Fibroblast of skin of back (primary cell): ENCODE results near the gene OR3A2. TPM values are rescaled to one million over a fixed set of nuclear protein-coding genes. Genes with fewer than 3 reads are reported as not detected.
"Not testable (repeated sequence)": the region's sequence is repeated elsewhere in the genome, so short reads cannot be mapped to it uniquely, and the experiment has no call there.

Experiments used
- DNase-seq: peaks from one replicate; pipeline ENCODE4 v3.0.0-alpha.2; 2013
- polyA plus RNA-seq, 2 experiments: library from polyadenylated mRNA; unstranded; fragments of 120-200 nt; gene quantifications; one replicate each; pipeline ENCODE4 v1.2.1, GENCODE V29; 2013; ENCODE audit not compliant: insufficient read length in 2 of 2

OR3A2 gene
- polyA plus RNA-seq (2013, experiment 1 of 2; ENCODE audit: insufficient read length) = not detected
- not detected for polyA plus RNA-seq (2013, experiment 2 of 2; ENCODE audit: insufficient read length)

DNA sequence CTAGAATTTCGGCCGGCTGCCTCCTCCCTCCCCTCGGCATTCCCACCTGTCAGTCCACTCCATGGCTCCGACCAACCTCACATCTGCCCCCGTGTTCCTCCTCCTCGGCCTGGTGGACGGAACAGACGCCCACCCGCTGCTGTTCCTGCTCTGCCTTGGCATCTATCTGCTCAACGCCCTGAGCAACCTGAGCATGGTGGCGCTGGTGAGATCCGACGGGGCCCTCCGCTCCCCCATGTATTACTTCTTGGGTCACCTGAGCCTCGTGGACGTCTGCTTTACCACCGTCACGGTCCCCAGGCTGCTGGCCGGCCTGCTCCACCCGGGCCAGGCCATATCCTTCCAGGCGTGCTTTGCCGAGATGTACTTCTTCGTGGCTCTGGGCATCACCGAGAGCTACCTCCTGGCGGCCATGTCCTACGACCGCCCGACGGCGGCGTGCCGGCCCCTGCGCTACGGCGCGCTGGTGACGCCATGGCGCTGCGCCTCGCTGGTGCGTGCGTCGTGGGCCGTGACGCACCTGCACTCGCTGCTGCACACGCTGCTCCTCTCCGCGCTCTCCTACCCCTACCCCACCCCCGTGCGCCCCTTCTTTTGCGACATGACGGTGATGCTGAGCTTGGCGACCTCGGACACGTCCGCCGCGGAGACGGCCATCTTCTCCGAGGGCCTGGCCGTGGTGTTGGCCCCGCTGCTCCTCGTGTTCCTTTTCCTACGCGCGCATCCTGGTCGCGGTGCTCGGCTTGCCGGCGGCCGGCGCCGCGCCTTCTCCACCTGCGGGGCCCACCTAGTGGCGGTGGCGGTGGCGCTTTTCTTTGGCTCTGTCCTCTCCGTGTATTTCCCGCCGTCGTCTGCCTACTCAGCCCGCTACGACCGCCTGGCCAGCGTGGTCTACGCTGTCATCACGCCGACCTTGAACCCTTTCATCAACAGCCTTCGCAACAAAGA lies at the start of gene OR3A2:
OR3A2 (minus strand) TSS at position 440 of the 948 bp plus-strand sequence.
- no peak for DNase-seq

DNA sequence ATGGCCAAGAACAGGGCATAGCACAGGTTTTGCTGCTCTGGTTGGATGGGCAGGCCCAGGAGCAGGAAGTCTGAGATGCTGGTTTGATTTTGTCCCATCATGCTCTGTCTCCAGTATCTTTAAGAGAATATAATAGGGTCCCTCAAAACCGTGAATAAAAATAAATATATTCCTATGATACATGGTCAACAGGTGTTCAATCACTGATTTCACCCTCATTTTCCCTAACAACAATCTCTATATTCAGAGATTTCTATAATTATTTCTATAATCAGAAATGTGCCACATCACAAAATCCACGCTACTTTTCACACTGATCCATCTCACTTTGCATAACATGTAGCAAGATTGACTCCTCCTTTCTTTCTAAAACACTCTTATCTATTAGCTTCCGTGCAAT lies 47.6 kb upstream of the OR3A2 start, which contains the start of gene OR1E2:
OR1E2 (minus strand) TSS at position 101 of the 400 bp plus-strand sequence; CDS start at position 101, 0 bp downstream.
- DNase-seq = no peak

DNA sequence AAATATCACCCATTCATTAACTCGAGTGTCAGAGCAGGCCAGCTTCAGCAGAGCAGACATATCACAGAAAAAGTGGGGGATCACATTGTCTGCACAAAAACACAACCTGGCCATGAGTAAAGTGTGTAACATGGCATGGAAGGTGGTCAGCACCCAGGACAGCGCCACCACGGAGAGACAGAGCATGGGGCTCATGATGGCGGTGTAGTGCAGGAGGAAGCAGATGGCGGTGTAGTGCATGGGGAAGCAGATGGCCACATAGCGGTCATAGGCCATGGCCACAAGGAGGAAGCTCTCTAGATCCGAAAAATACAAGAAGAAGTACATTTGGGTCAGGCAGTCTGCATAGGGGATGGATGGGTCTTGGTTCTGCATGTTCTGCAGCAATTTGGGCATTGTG lies 47.1 kb upstream of the OR3A2 start:
- DNase-seq = not testable (repeated sequence)

DNA sequence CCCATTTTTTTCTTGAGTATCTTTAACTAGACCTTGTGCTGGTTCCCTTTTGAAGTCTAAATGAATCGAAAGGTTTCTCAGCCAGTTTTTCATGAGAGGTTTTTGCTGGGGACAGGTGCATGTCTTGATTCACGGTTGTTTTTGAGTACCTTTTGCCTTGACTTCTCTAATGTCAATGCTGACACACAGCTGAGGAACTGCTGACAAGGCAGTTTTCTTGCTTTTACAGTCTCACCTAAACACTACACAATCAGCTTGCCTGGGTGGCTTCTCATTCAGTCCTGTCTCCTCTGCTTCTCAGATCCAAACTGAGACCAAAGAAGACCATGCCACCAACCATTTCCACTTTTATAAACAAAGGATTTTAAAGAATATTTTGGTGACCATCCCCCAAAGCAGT lies 32.1 kb upstream of the OR3A2 start:
- DNase-seq = no peak

DNA sequence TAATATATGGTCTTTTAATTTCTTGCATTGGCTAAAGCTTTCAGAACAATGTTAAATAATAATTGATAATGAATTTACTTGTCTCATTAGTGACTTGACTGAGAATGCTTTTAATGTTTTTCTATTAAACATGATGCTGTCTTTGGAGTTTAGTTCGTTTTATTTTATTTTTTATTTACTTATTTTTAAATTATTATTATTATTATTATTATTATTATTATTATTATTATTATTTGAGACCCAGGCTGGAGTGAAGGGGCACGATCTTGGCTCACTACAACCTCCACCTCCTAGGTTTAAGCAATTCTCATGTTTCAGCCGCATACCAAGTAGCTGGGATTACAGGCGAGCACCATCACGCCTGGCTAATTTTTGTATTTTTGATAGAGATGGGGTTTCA lies 29.5 kb upstream of the OR3A2 start:
- DNase-seq = no peak

DNA sequence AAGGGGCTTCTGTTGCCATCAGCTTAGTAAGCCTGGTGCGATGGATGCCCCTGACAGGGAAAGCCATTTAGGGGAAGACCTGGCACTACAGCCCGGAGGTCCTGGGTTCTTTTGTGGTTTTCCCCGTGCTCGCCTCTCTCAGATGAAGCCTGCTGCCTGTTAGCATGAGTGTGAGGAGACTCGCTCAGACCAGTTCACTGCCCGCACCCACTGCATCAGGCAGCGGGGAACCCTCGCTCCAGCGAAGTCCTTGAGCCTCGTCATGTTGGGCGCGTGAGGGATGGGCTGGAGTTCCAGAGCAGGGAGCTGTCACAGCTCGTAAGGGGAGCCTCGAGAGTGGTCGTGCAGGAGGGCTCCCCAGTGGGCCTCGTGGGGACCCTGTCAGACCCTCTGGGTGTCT lies 26.1 kb upstream of the OR3A2 start:
- DNase-seq = not testable (repeated sequence)

DNA sequence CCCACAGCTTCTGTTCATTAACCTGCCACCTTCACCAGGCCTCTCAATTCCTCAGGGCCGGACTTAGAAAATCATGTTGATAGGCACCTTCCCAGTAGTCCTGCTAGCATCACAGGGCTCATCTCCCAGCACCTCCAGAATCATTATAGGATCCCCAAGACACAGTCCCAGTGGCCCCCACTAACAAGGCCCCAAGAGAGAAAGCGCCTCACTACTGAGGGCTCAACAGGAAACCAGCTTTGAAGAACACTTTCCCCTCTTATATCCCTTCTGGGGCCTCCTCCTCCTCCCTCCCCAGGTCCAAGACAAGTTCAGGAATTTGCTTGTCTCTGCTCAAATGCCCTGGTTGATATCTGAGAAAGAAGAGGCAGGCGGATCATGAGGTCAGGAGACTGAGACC lies 25.0 kb upstream of the OR3A2 start, which contains the start of gene OR3A3:
OR3A3 (plus strand) TSS at position 301 of the 400 bp plus-strand sequence.
- no peak for DNase-seq

DNA sequence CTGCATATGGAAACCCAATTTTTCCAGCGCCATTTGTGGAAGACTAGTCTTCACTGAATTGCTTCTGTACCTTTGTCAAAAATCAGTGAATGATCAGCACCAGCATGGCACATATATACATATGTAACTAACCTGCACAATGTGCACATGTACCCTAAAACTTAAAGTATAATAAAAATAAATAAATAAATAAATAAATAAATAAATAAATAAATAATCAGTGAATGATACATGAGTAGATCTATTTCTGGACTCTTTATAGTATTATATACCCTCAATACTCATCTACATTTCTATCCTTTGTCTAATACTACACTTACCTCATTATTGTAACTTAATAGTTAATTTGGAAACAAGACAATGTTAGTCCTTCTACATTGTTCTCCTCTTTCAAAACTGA lies 17.7 kb upstream of the OR3A2 start:
- not testable (repeated sequence) for DNase-seq

DNA sequence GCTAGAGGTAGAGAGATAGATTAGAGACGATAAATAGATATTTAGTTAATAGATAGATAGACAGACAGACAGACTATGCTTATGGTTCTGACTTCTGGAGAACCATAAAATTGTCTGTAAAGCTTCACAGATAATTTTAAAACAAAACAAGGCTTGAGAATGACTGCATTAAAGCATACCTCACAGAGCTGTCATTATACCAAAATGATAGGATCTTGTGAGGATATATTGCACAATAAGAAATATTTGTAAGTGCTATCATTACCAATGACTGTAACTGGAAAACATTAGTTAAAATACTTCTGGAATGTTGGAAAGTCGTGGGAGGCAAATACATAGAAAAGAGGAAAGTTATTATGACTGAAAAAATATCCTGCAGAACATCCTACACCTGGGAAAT lies 15.7 kb upstream of the OR3A2 start:
- no peak for DNase-seq

DNA sequence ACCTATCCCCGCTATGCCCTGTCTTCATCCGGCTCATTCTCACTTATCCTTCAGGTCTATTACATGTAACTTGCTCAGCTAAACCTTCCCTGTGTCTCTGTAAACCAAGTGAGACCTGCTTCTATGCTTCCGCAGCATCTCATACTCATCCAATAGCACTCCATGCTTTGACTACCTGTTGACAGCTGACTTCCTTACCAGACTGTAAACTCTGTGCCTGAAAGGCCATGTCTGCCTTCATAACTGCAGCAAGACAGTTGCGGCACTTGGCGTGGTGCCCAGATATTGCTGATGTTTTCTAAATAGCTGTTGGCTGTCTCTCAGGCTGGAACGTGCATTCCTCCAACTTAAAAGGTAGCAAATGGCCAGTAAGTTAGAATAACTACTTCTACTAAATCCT lies 13.9 kb upstream of the OR3A2 start:
- no peak for DNase-seq

DNA sequence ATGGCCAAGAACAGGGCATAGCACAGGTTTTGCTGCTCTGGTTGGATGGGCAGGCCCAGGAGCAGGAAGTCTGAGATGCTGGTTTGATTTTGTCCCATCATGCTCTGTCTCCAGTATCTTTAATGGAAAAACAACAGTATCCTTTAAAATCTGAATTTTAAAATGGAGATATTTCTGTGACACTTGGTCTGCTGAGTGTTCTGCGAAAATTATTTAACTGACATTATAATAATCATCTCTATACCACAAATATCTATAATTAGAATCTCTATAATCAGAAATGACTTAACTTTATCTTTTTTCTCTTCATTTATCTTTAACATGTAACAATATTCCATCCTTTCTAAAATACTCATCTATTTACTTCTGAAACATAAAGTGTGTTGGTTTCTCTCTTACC lies 12.2 kb upstream of the OR3A2 start, which contains the start of gene OR1E1:
OR1E1 (minus strand) TSS at position 101 of the 400 bp plus-strand sequence; CDS start at position 101, 0 bp downstream.
- DNase-seq = no peak

DNA sequence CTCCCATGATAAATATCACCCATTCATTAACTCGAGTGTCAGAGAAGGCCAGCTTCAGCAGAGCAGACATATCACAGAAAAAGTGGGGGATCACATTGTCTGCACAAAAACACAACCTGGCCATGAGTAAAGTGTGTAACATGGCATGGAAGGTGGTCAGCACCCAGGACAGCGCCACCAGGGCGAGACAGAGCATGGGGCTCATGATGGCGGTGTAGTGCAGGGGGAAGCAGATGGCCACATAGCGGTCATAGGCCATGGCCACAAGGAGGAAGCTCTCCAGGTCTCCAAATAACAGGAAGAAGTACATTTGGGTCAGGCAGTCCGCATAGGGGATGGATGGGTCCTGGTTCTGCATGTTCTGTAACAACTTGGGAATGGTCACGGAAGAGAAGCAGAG lies 11.7 kb upstream of the OR3A2 start:
- DNase-seq = not testable (repeated sequence)

DNA sequence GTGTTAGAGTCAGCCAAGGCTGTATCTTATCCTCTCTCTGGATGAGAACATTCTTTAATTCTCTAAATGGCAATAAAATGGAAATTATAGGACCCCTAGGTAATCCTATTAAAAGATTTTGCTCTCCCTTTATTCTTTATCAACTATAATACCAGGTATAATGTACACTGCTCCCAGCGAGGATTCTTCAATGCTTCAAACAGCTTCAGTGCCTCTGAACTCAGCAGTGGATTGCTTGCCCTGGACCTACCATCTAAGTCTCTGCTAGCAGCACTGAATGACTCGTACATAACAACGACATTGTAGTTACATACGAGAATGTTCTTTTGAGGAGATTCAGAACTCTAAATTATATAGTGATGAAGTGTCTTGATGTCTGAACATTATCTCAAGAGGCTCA lies 3.7 kb upstream of the OR3A2 start:
- DNase-seq = no peak

DNA sequence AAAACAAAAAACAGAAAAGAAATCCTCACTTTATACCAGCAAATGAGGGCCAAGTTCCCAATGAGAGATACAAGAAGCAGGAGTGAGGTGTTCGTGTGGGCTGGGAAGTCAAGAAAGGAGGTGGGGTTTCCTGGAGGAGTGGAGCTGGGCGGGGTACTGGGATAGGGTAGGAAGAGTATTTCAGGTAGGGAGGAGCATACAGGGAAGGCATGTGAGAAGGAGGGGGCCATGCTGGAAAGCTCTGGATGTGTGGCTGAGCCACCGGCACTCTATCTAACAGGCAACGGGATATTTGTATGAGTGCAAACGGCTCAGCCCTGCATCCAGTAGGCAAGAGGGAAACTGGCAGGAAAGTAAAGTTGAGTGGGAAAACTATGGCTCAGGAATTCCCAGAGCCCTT lies 4.2 kb downstream of the OR3A2 start:
- DNase-seq = no peak

DNA sequence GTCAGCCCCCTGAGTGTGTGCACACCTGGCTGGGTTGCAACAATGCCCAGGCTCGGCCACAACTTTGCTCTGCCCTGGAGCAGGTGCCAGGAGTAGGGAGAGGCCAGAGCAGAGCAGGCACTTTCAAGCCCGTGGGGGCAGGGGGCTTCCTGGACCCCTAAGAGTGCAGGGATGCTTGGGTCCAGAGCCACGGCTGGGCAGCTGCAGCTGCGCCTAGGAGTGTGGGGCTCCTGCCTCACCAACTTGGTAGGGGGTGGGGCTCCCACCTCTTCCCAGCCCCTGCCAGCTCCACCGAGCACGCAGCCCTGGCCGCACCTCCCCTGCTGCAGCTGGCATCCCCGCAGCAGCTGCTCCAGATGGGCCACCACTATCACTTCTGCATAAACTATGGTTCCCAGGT lies 7.8 kb downstream of the OR3A2 start:
- no peak for DNase-seq

DNA sequence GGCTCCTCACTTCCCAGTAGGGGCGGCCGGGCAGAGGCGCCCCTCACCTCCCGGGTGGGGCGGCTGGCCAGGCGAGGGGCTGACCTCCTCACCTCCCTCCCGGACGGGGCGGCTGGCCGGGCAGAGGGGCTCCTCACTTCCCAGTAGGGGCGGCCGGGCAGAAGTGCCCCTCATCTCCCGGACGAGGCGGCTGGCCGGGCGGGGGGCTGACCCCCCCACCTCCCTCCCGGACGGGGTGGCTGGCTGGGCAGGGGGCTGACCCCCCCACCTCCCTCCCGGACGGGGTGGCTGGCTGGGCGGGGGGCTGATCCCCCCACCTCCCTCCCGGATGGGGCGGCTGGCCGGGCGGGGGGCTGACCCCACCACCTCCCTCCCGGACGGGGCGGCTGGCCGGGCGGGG lies 14.9 kb downstream of the OR3A2 start:
- not testable (repeated sequence) for DNase-seq

DNA sequence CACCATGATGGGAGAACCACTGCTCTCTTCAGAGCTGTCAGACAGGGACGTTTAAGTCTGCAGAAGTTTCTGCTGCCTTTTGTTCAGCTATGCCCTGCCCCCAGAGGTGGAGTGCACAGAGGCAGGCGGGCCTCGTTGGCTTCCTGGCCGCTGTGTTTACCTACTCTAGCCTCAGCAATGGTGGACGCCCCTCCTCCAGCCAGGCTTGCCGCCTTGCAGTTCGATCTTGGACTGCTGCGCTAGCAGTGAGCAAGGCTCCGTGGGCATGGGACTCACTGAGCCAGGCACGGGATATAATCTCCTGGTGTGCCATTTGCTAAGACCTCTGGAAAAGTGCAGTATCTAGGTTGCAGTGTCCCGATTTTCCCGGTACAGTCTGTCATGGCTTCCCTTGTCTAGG lies 43.3 kb downstream of the OR3A2 start:
- DNase-seq = not testable (repeated sequence)

DNA sequence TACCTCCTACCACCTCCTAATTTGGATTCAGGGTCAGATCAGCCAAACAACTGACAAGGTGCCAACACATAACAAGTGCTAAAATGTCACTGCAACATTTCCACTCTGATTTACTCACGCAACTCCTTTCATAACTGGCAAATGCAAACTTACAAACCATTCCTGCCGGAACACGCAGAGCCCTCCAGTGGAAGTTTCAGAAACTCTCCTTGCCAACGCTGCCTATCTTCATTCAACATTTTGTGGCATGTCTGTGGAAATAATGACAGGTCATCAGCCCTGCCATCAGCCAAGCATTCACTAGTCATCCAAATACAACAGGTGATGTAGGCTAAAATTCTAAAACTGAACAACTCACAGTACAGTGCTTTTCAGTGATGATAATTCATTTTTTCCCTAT lies 50.2 kb downstream of the OR3A2 start:
- DNase-seq = no peak

DNA sequence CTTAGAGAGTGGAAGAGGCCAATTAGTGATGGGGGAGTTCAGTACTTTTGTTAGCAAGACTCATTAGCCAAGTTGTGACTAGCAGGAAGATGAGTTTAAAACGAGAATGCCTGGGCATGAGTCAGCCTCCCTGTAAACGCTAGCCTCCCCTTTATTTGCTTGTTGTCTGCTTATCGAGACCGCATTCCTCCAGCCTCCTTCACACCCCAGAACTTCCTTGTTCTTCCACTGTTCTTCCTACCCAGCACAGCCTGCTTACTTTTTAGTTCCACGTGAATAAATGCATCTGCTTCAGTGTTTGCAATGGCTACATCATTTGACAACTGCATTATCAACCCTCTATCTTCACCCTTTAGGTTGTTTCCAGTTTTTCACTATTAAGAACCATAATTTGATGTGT lies 67.8 kb downstream of the OR3A2 start:
- no peak for DNase-seq

DNA sequence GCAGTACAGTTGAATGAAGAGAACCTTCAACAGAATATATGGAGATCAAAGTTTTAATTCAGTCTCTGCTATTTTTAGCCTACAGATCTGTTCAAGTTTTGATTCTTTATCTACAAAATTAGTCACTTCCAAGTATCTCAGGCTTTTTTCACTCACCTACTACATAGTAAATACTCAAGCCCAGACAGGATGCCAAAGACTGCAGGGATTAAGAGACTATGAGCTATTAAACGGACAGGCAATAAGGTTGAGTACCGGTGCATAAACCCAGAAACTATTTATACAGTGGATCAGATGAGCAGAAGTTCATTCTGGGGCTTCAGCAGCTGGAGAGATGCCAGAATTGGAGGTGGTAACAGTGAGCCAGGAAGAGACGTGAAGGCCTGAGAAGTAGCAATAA lies 69.3 kb downstream of the OR3A2 start:
- DNase-seq = no peak

DNA sequence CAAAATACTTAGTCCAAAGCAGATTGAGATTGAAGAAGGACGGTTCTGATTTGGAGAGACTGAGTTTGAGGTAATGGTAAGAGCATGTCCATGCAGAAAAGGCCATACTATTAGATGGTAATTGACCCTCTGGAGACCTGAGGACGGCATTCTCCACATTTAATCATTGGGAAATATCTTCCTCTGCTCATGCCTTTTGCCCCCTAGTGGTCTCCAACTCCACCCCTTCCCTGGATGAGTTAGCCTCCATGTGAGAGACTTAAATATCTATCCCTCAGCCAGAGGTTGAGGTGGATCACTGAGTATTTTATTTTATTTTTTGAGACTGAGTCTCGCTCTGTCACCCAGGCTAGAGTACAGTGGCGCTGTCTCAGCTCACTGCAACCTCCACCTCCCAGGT lies 77.5 kb downstream of the OR3A2 start:
- DNase-seq = no peak

DNA sequence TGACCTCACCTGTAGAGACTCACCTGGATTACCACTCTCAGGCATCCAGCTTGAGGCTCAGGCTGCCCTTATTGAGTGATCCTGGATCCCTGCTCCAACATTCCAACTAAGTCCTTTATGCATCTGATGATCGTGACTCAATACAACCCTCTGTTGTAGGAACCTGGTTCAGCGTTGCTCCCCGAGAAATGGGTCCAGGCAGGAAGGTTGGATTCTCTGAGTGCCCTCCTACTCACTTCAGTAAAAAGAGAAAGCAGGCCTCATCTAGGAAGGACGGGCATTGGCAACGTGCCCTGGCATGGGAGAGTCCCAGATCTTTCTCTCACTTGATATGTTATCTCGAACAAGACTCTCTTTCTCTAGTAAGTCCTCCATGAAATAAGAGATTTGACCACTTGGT lies 87.8 kb downstream of the OR3A2 start, which contains the start of gene OR3A1:
OR3A1 (minus strand) TSS at position 101 of the 400 bp plus-strand sequence. CDS start 5,778 bp downstream, outside the sequence.
- DNase-seq = no peak

DNA sequence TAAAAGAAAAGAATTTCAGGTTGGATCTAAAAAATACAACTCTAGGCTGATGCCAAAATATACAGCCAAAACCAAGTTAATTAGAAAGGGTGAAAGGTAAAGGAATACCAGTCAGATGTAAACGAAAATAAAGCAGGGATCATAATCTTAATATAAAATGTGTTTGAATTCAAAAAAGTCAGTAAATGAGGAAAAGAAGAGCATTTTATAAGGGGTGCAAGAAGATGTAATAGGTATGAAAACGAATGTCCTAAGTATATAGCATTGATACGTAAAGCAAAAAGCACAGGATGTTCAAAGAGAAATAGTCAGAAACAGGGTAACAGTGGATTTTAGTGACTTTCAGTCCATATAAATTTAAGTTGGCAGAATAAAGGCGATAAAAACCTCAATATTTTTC lies 90.5 kb downstream of the OR3A2 start:
- no peak for DNase-seq

DNA sequence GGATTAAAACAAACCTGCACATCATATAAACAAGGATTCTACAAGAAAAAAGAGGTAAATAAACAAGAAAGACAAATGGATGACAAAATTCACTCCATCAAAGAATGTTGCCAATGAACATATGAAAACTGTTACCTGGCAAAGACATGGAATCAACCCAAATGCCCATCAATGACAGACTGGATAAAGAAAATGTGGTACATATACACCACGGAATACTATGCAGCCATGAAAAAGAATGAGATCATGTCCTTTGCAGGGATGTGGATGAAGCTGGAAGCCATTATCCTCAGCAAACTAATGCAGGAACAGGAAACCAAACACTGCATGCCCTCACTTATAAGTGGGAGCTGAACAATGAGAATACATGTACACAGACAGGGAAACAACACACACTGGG lies 92.6 kb downstream of the OR3A2 start:
- DNase-seq = not testable (repeated sequence)
